Measurements from ENCODE around the gene STXBP5. TPM values are rescaled to one million over a fixed set of nuclear protein-coding genes. Genes with fewer than 3 reads are reported as not detected.

Gene STXBP5
- total RNA-seq, 1 donor from 2014 or later: 10.7 TPM

DNA sequence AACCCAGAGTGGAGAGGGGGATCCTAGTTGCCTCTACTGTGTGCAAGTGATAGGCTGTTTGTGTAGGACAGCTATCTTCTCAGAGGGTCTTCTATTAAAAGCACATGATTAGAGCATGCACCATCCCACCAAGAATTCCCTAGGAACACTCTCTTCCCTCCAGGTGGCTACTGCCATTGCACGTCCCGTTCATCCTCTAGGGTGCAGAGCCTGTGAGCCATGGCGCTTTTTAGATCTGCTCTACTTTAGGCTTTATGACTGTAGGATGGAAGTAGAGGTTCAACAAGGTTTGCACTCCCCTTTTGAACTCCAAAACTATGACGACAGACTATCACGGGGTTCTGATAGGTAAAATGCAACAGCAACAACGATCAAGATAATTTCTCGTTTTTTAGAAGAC lies 213.7 kb downstream of the STXBP5 start:
- Mint-ChIP-seq H3K27me3 (ENCODE audit: low read depth) (no peaks in the 10 kb centered on the region), H3K36me3 (ENCODE audit: low read depth) (no peaks in the 10 kb centered on the region), H3K27ac (ENCODE audit: unreplicated experiment) (no peak overlapping the region), H3K4me1 (no peaks in the 10 kb centered on the region), H3K9me3 (no peaks in the 10 kb centered on the region), H3K4me3 (no peak overlapping the region)
- TF ChIP-seq, protein P1, sequence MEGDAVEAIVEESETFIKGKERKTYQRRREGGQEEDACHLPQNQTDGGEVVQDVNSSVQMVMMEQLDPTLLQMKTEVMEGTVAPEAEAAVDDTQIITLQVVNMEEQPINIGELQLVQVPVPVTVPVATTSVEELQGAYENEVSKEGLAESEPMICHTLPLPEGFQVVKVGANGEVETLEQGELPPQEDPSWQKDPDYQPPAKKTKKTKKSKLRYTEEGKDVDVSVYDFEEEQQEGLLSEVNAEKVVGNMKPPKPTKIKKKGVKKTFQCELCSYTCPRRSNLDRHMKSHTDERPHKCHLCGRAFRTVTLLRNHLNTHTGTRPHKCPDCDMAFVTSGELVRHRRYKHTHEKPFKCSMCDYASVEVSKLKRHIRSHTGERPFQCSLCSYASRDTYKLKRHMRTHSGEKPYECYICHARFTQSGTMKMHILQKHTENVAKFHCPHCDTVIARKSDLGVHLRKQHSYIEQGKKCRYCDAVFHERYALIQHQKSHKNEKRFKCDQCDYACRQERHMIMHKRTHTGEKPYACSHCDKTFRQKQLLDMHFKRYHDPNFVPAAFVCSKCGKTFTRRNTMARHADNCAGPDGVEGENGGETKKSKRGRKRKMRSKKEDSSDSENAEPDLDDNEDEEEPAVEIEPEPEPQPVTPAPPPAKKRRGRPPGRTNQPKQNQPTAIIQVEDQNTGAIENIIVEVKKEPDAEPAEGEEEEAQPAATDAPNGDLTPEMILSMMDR (conservative IDR thresholded peaks at IDR 0.05): no peak
- no peak for DNase-seq (ENCODE audit: low read depth, low spot score)

GRCh38 chr6:147418523-147418922 lies 214.3 kb downstream of the STXBP5 start:
- Mint-ChIP-seq H3K27ac (ENCODE audit: unreplicated experiment) (no peak overlapping the region), H3K9me3 (no peaks in the 10 kb centered on the region), H3K4me3 (no peak overlapping the region), H3K27me3 (ENCODE audit: low read depth) (no peaks in the 10 kb centered on the region), H3K4me1 (no peaks in the 10 kb centered on the region), H3K36me3 (ENCODE audit: low read depth) (no peaks in the 10 kb centered on the region)
- no peak for DNase-seq (ENCODE audit: low read depth, low spot score)
- TF ChIP-seq, protein P1 (conservative IDR thresholded peaks at IDR 0.05): no peak

GRCh38 chr6:147421903-147422302 lies 217.7 kb downstream of the STXBP5 start:
- no peak for DNase-seq (ENCODE audit: low read depth, low spot score)
- H3K27me3 Mint-ChIP-seq (ENCODE audit: low read depth): no peaks in the 10 kb centered on the region
- TF ChIP-seq, protein P1 (conservative IDR thresholded peaks at IDR 0.05): no peak
- no peak overlapping the region for H3K27ac Mint-ChIP-seq (ENCODE audit: unreplicated experiment)
- no peaks in the 10 kb centered on the region for H3K36me3 Mint-ChIP-seq (ENCODE audit: low read depth)
- H3K4me3 Mint-ChIP-seq: no peak overlapping the region
- no peaks in the 10 kb centered on the region for H3K4me1 Mint-ChIP-seq
- H3K9me3 Mint-ChIP-seq: peaks cover 4% of the 10 kb centered on the region

DNA sequence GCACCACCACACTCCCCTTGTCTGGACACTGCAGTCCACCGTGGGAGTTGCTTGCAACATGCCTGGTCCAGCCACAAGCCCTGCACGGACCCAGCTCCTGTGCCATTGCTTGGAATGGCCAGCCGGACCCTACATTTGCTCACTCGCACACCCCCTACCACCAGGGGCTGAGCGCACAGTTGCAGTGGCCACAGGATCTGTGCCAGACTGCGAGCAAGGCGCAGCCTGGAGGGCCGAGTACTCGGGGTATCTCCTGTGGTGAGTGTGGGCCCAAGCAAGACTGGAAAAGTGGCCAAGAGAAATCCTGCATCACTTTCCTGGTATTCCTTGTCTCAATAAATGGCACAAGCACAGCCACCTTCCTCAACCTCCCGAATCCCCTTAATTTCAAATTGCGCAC lies 218.9 kb downstream of the STXBP5 start:
- Mint-ChIP-seq H3K9me3 (peaks cover 4% of the 10 kb centered on the region), H3K4me1 (no peaks in the 10 kb centered on the region), H3K36me3 (ENCODE audit: low read depth) (no peaks in the 10 kb centered on the region), H3K27me3 (ENCODE audit: low read depth) (no peaks in the 10 kb centered on the region), H3K4me3 (no peak overlapping the region), H3K27ac (ENCODE audit: unreplicated experiment) (no peak overlapping the region)
- DNase-seq (ENCODE audit: low read depth, low spot score): no peak
- TF ChIP-seq, protein P1 (conservative IDR thresholded peaks at IDR 0.05): no peak

- Mint-ChIP-seq H3K27ac (ENCODE audit: unreplicated experiment) (no peak overlapping the region), H3K9me3 (peaks cover 4% of the 10 kb centered on the region), H3K4me1 (no peaks in the 10 kb centered on the region), H3K4me3 (no peak overlapping the region), H3K27me3 (ENCODE audit: low read depth) (no peaks in the 10 kb centered on the region), H3K36me3 (ENCODE audit: low read depth) (no peaks in the 10 kb centered on the region)
- DNase-seq (ENCODE audit: low read depth, low spot score): no peak
- TF ChIP-seq, protein P1 (conservative IDR thresholded peaks at IDR 0.05): no peak
Observed at GRCh38 chr6:147429794-147430193, 225.6 kb downstream of the STXBP5 start.

- Mint-ChIP-seq H3K9me3 (no peaks in the 10 kb centered on the region), H3K27me3 (ENCODE audit: low read depth) (no peaks in the 10 kb centered on the region), H3K27ac (ENCODE audit: unreplicated experiment) (no peak overlapping the region), H3K4me3 (no peak overlapping the region), H3K4me1 (no peaks in the 10 kb centered on the region), H3K36me3 (ENCODE audit: low read depth) (no peaks in the 10 kb centered on the region)
- no peak for DNase-seq (ENCODE audit: low read depth, low spot score)
- TF ChIP-seq, protein P1 (conservative IDR thresholded peaks at IDR 0.05): no peak
Observed at GRCh38 chr6:147430811-147431210, 226.6 kb downstream of the STXBP5 start.
